Left hindlimb (tissue), 1 donor: Measurements from ENCODE around the gene RXRB.
"Not testable (repeated sequence)": the region's sequence is repeated elsewhere in the genome, so short reads cannot be mapped to it uniquely, and the experiment has no call there.

ENCODE experiments used
- DNase-seq: peaks from one replicate; pipeline ENCODE4 v3.0.0-alpha.2; 2018

Gene RXRB

DNA sequence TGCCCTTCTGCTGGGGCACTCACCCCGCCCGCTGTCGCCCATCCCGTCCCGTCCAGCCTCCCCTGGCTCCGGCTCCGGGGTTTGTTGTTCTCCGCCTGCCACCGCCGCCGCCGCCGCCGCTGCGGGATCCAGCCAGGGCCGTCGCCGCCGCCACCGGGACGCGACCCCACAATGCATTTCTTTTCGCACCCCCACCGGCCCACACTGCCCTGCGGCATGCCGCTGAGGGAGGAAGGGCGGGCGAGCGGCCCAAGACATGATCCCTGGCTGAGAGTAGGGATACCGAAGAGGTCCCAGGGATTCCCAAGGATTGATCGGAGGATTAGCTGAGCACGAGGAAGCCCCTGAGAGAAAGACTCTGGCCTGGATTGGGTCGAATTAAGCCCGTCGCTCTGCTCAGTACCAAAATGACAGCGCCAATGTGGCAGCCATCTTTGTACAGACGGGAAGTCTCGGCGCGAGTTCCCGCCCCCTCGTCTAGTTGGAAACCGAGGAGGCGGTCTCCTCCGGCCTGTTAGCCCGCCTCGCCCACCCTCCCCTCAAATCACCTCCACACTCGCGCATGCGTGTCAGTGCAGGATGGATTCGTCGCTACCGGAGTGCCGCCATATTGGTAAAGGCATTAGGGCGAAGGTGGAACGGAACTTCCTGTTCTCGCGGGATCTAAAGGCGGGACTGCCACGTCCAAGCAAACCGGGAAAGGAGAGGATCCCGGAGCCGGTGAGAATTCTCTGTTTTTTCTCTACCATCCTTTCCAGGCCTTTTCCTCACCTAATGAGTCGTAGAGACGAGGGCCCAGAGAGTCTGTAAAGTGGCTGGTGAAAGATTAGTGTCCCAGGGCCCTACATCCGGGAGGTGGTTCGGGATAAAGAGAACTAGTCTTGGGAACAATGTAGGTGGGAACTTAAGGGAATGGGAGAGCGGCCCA is at the start of gene RXRB, which contains the start of gene SLC39A7:
Gene RXRB, minus strand, starts transcription at position 447 of the 928 bp plus-strand sequence. Its CDS starts 189 bp downstream, at position 258.
Gene SLC39A7, plus strand, starts transcription at position 649 of the 928 bp plus-strand sequence. CDS start 379 bp downstream, outside the sequence.
- peak; percentile 99 for DNase-seq

DNA sequence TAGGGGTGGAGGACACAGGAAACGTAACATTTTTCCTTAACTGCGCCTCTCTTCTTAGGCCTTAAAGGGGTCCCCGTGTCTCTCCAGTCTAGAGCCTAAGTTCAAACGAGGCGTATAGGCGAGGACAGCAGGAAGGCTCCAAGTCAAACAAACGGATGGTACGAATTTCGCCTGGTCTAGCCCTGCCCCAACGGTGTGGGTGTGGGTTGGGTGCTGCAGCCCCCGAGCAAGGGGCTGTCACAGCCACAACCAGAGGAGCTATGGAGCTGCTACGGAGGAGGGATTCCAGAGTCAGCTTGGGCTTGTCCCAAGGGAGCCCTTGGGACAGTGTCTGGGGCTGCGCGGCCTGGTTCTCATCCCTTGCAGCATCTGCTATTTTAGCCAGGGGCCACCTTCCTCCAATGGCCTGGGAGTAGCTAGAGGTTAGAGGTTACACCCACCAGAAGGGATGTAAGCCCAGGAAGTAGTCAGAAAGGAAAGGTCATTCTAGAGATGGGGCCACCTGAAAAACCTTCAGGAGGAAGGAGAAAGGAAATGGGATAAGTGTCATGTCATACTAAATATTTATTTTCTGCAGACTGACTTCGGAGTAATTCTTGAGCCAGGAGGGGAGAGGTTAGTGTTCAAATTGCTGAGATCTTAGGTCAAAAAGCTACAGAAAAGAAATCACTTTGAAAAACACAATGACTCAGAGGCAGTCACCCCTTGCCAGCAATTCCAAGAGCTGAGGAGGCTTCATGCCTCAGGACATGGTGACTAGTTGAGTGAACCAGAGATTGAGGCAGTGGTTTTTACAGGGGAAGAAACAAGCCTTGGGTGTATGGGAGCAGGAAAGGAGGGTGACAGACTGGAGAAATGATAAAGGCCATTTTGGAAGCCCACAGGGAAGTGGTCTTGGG is 49.5 kb upstream of the RXRB start:
- DNase-seq, result no peak

DNA sequence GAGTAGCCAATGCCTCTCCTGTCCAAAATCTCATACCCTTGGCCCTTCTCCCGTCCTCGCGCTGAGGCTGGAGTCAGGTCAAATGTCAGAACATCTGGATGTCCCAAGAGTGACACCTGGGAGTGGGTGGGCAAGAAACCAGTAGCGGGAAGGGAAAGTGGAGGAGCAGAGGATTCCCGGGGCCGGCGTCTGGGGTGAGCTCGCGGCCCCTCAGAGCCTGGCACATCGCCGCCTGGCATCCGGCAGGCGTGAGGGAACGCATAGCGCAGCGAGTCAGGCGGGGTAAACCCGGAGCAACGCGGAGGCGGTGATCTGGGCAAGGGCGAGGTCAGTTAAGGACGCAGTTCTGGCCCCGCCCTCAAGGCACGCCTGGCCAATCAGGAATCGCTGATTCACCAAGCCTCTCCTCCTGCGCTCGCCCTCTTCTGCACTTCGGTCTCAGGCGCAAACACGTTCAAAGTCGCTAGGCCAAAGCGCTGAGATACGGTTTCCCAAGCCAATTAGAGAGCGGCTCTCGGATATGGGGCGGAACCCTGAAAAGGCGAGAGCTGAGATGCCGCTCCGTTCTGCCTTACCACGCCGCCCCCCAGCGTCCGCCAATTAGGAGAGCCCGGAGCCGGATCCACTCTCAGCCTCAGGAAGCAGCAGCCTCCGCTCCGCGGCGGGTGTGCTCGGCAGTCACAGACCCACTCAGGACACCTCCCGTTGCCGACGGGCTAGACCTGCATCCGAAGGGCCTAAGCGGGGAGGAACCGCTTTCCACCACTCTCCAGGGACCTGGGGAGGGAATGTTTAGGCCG is 48.7 kb upstream of the RXRB start:
- peak; percentile 97 for DNase-seq

DNA sequence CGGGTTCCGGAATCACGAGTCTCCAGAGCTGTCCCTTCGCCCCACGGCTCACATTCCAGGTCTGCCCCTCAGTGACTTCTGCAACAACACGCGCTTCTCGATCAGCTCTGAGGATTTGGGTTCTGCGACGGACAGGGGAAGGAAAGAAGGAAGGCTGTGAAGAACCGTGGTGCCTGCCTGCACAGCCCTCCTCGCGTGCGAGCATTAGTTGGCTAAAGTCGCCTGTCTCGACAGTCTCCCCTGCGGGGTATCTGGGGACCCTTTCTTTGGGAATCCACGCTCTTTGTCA is 48.1 kb upstream of the RXRB start:
- no peak for DNase-seq

DNA sequence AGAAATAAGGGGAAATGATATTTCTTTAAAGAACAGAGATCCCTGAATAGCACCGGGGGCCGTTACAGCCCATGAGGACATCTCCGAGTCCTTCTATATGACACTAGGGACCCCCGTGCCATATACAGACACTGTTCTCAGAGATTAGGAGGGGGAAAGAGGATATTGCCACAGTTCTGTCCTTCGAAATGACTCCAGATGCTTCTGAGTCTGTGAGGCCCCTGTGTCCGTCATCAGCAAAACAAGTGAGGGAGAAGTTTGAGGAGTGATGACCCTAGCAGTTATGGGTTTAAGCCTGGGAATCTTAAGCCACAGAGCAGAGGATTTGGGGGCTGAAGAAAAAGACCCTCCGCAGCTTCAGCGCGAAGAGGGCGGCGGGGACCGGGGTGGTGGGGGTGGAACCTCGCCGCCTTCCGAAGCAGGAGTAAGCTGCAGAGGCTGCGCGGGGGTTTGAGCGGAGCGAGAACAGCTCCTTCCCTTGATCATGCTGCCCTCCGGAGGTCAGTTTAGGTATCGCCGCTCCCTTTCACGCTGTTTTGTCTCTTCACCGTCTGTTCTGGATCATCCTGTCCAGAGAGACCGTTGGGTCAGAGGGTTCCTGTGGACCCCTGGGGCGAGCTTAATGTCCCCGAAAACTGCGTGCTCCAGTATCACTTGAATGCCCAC is 47.6 kb upstream of the RXRB start:
- DNase-seq, result peak; percentile 90

DNA sequence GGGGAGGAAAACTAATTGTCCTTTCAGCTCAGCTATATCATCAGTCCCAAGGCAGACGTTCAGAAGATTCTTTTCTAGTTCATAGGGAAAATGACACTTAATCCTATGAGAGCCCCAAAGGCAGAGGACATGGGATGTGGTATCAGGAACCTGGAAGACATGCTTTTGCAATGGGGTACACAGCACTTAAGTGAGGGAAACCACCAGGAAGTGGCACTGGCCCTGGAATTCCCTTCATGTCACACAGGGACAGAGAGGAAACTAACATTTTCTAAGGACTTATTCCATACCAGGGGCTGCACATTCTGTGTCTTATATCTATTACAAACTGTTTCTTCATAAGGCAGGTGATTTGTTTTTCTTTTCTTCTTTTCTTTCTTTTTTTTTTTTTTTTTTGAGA is 43.0 kb upstream of the RXRB start:
- no peak for DNase-seq

DNA sequence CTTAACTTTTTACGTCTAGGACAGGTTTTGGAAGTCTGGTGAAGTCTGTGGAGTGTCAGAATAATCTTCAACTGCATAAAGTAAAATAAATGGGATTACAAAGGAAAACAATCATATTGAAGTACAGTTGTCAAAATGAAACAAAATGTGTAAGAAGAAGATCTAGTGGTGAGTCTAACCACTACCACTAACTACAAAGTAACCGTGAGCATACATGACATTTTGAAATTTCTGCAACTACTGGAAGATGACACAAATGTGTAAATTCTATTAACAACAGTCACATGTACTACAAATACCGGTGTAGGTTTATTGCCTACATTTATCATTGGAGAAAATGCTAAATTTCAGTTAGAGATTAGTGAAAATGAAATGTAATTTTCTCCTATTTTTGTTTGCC is 41.5 kb upstream of the RXRB start:
- DNase-seq, result no peak

DNA sequence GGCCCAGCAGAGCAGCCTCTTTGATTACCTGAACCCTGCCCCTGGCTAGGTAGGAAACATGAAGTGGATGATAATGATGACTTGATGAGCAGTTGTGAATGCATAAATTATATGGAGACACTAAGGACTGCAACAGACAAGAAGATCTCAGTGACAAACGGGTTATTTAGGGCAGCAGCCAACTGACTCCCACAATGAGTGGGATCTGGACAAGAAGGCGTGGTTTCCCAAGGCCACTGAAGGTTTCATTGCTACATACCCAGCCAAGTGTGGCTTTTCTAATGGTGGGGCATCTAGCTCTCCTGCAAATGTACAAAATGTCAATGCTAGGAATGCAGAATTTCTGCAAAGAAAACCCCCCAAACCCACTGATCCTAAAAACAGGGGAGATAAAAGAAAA is 37.3 kb upstream of the RXRB start:
- DNase-seq, result no peak

DNA sequence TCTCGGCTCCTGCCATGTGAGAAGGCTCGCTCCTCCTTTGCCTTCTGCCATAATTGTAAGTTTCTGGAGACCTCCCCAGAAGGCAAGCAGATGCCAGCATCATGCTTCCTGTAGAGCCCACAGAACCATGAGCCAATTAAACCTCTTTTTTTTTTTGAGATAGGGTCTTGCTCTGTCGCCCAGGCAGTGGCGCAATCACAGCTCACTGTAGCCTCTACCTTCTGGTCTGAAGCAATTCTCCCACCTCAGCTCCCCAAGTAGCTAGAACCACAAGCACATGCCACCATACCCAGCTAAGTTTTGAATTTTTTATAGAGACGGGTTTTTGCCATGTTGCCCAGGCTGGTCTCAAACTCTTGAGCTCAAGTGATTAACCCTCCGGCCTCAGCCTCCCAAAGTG is 36.4 kb upstream of the RXRB start:
- no peak for DNase-seq

DNA sequence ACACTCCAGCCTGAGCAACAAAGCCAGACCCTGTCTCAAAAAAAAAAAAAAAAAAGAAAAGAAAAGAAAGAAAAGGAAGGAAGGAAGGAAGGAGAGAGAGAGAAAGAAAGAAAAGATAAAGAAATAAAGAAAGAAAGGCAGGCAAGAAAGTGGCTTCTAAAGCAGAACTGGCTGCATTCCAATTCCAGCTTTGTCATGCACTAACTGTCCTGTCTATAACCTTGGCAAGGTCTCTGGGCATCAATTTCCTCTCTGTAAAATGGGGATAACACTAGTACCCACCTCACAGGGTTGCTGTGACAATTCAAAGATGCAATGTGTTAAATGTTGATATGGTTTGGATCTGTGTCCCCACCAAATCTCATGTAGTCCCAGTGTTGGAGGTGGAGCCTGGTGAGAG is 35.9 kb upstream of the RXRB start:
- no peak for DNase-seq

DNA sequence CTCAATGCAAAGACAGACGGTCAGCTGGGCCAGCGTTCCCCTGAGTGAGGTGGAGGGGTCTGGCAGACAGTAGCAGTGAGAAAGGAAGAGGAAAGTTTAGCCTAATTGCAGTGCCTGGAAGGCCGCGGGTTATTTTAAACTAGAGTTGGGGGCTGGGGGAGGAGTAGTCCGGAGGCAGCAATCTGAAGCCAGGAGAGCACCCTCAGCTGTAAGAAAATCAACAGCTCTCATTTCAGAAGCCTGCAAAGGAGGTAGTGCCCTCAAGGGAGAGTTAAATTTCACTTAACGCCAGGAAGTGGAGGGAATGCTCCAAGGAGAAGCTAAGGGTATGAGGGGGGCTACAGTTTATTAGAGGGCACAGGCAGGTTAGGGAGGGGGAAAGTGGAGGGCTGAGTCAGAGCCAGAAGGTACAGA is 34.8 kb upstream of the RXRB start:
- DNase-seq, result no peak

DNA sequence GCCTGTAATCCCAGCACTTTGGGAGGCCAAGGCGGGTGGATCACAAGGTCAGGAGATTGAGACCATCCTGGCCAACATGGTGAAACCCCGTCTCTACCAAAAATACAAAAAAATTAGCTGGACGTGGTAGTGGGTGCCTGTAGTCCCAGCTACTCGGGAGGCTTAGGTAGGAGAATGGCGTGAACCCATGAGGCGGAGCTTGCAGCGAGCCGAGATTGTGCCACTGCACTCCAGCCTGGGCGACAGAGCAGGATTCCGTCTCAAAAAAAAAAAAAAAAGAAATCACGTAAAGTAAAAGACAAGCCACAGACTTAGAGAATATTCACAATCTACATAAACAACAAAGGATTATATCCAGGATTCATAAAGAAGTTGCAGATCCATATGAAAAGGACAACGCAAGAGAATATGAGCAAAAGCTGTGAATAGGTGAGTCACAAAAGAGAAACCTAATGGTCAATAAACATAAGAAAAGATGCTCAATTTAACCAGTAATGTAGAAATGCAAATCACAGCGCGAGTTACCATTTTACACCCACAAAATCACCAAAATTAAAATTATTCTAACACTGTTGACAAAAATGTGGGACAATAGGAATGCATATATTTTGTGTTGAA is 26.1 kb upstream of the RXRB start:
- not testable (repeated sequence) for DNase-seq

DNA sequence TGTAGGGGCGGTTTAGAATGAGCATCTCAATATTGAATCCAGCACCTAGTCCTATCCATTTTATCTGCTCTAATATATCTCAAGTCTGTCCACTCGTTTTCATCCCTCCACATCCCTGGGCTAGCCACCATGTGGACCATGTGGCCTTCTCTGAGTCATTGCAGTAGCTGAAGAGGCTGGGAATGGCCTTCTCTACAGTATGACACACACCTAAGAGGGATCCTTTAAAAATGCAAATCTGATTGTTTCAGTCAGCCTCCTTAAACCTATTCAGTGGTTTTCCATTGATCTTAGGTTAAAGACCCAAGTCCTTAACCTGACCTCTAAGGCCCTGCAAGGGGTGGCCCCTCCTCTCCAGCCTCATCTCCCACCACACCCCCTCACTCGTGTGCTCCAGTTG is 17.2 kb upstream of the RXRB start:
- DNase-seq, result no peak

DNA sequence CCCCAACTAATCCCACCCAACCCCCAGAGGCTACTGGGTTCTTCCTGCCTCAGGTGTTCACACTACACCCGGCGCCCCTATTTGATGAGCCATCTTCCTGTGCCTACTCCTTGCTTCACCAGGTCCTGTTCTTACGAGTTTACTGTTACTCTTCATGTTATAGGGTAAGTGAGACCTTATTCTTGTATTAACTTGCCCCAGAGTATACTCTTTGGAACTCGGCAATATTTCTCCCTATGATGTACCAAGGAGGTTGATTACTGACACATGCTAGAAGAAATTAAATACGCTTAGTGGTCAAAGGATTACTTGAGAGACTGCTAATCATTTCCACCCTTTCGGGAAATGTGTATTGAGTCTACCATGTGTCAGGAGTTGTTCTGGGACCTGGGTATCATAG is 16.8 kb upstream of the RXRB start:
- DNase-seq, result no peak

DNA sequence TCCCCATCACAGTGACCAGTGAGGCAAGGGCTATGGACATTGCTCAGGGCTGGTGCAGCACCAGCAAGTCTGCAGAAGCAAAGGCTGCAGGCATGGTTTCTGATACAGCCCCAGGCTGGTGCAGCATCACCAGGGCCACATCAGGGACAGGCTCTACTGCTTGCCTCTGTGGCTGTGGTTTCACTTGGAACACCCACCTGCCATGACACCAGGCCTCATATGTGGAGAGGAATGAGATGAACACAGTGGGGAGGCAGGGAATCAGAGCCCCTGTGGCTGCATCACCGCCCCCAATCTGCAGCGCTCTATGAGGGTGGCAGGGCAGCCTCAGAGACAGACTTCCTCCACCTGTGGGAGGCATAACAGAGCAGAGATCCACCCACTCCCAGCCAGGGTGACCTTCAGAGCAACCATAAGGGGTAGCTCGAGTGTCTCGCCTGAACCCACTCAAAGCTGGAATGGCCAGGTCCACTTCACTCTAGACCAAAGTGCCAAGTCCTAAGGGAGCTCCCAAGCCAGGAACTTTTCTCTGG is 15.7 kb upstream of the RXRB start:
- no peak for DNase-seq

DNA sequence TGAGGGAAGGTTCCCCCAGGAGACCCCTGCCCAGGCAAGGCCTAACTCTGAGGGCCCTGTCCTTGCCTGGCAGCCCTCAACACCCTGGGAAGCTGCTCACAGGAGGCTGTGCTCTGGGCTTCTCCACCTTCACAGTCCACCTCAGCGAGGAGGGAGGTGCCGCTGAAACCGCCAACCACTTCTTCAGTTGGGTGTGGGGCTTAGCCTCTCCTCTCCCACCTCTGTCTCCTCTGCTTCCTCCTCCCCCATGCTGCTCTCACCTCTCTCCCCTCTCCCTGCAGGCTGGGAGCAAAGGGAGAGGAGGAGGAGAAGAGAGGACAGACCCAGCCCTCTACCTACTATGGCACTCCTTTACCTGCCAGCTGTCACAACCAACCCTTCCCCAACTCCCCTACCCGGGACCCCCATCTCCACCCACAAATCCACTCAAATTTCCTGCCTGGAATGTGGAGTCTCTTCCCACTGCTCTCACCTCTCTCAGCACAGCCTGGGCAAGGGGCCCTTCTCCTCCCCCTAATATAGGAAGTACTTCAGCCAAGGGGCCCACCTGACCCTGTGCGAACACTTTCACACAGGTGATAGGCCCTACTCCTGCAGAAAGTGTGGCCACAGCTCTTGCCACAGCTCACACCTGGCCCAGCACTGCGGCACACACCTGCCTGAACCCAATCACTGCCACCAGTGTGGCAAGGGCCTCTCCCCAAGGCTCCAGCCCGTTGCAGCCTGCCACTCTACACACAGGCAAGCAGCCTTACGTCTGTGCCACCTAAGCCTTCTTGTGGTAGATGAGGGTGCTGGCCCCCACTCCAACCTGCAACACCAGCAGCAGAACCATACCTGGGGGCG is 15.0 kb upstream of the RXRB start:
- no peak for DNase-seq

DNA sequence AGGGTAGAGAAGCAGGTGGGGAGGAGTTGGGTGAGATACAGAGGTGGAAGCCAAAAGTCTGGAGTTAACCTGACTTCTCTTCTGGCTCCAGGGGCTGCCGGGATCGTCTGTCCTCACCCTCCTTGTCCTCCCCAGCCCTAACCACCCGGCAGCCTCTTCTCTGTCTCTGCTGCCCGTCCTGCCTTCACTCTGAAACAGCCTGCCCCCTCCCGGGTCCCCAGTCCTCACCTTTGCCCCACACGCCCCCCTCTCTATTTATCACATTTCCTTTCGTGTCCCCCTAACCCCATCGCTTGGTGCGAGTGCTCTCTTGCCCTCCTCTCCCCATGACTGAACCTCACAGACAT is 13.5 kb upstream of the RXRB start:
- no peak for DNase-seq

DNA sequence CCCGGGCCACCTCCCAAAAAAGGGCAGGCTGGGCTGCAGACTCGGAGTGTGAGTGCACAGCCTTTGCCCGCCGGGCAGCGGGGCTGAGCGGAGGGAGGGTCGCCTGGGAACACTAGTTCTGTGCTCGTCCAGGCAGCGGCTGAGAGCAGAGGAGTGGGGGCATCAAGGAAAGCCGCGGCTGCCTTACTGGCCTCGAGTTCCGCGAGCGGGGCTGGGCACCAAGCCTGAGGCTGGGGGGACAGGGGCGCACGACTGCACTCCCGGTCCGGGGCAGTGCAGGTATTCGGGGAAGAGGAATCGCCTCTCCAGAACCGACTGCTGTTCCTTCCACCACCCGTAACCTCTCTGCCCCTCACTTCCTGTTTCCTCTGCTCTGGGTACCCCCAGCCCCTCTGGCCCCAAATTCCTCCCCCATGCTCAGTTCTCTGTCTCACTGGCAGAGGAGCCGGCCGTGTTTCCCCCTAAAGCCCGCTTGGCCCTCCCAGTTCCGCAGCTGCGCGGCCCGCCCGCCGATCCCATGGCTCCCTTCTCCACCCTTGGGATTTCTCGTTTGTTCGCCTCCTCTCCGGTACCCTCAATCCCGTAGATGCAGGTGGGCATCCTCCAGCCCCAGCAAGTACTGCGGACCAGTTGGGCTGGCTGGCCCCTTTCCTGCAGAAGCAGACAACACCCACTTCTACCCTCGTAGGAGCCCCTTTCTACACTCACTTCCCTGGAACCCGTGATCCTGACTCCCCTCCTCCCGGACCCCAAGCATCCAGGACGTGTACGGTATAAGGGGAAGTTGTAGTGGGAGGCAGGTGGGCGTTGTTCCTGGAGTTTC is 12.9 kb upstream of the RXRB start:
- DNase-seq, result peak; percentile 64

DNA sequence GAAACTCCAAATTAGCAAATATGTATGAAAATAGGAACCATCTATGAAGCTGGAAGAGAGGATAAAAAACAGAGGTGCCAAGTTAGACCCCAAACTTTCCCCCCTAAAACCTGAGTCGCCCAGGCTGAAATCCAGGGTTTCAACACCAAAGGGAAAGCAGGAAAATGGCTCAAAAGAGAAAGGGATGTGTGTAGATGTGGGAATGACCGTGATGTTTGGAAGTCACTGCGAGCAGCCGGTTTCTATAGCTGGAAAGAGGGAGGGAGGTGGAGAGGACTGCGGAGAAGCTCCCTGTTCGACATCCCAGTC is 12.3 kb upstream of the RXRB start:
- DNase-seq, result no peak
